Neural progenitor cell (in vitro differentiated cells): ENCODE measurements around the gene TRIM14.

Experiments used
- CTCF ChIP-seq: fragments of 200-600 bp; sonication (generic); IDR thresholded peaks from 2 replicates; pipeline ENCODE4 v1.5.1; 2017; ENCODE audit warnings: antibody characterized with exemption, mild to moderate bottlenecking
- EZH2 ChIP-seq: fragments of 200-600 bp; sonication (generic); IDR thresholded peaks from 2 replicates; pipeline ENCODE4 v1.6.1; 2017; ENCODE audit warnings: antibody characterized with exemption, mild to moderate bottlenecking, moderate library complexity
- EZH2phosphoT487 ChIP-seq: fragments of 200-600 bp; sonication (generic); IDR thresholded peaks from 2 replicates; pipeline ENCODE4 v1.6.1; 2017; ENCODE audit warnings: antibody characterized with exemption

GRCh38 chr9:98083566-98084183 is 35.3 kb downstream of the TRIM14 start:
- TF ChIP-seq EZH2 (no peak), CTCF (no peak), EZH2phosphoT487 (no peak)
